ENCODE results near the gene CREB5.

Gene CREB5

DNA sequence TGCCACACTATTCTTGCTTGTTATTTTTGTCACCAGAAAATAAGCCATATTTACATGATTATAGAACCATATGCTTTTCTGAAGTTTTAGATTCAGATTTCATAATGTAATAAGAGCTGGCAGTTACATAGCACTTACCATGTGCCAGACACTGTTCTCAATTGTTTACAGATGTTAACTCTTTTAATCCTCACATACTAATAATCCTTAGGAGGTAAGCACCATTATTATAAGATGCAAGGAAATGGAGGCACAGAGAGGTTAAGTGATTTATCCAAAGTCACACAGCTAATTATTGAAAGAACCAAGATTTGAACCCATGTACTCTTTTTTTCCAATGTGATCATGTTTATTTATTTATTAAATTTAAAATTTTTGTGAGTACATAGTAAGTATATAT is 57.2 kb downstream of the CREB5 start:
- no peak overlapping the region for H3K27ac ChIP-seq (ENCODE audit: low read depth, low read length)
- no peaks in the 10 kb centered on the region for H3K4me1 ChIP-seq (ENCODE audit: insufficient read depth, low read length)
- H3K4me3 ChIP-seq (ENCODE audit: low read depth in 1 of 2, low read length in 2 of 2): no peak overlapping the region
- no peak overlapping the region for H3K9ac ChIP-seq (ENCODE audit: low read length)
- H3K27me3 ChIP-seq (ENCODE audit: control insufficient read depth in 1 of 2, insufficient read depth in 2 of 2, low read length in 2 of 2): no peaks in the 10 kb centered on the region
- H3K9me3 ChIP-seq (ENCODE audit: low read length): no peaks in the 10 kb centered on the region
- H3K36me3 ChIP-seq (ENCODE audit: insufficient read depth, low read length): no peaks in the 10 kb centered on the region

DNA sequence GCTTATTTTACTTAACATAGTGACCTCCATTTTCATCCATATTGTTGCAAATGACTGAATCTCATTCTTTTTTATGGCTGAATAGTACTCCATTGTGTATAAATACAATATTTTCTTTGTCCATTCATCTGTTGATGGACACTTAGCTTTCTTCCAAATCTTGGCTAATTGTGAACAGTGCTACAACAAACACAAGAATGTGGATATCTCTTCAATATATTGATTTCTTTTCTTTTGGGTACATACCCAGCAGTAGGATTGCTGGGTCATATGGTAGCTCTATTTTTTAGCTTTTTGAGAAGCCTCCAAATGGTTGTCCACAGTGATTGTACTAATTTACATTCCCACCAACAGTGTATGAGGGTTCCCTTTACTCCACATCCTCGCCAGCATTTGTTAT is 58.0 kb downstream of the CREB5 start:
- Histone ChIP-seq H3K27ac (ENCODE audit: low read depth, low read length) (no peak overlapping the region), H3K9ac (ENCODE audit: low read length) (no peak overlapping the region), H3K4me1 (ENCODE audit: insufficient read depth, low read length) (no peaks in the 10 kb centered on the region), H3K4me3 (ENCODE audit: low read depth in 1 of 2, low read length in 2 of 2) (no peak overlapping the region), H3K27me3 (ENCODE audit: control insufficient read depth in 1 of 2, insufficient read depth in 2 of 2, low read length in 2 of 2) (no peaks in the 10 kb centered on the region), H3K36me3 (ENCODE audit: insufficient read depth, low read length) (no peaks in the 10 kb centered on the region), H3K9me3 (ENCODE audit: low read length) (no peaks in the 10 kb centered on the region)

DNA sequence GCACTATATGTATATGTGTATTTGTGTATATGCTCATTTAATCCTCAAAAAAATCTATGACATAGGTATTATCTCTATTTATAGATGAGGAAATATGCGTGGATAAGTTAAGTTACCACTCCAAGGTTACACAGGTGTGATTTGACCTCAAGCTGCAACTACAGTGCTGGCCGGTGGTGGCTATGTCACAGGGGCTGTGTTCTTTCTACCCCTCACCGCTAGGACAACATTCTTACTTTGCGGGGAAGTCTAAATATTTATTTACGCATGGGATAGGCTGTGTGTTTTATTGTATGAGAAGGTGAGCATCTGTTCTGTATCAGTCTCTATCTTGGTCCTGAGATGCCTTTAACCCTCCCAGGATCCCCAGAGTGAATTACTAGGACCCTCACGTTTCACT is 60.0 kb downstream of the CREB5 start:
- H3K4me3 ChIP-seq (ENCODE audit: low read depth in 1 of 2, low read length in 2 of 2): no peak overlapping the region
- H3K36me3 ChIP-seq (ENCODE audit: insufficient read depth, low read length): no peaks in the 10 kb centered on the region
- no peaks in the 10 kb centered on the region for H3K4me1 ChIP-seq (ENCODE audit: insufficient read depth, low read length)
- no peaks in the 10 kb centered on the region for H3K27me3 ChIP-seq (ENCODE audit: control insufficient read depth in 1 of 2, insufficient read depth in 2 of 2, low read length in 2 of 2)
- H3K9me3 ChIP-seq (ENCODE audit: low read length): no peaks in the 10 kb centered on the region
- no peak overlapping the region for H3K27ac ChIP-seq (ENCODE audit: low read depth, low read length)
- no peak overlapping the region for H3K9ac ChIP-seq (ENCODE audit: low read length)

DNA sequence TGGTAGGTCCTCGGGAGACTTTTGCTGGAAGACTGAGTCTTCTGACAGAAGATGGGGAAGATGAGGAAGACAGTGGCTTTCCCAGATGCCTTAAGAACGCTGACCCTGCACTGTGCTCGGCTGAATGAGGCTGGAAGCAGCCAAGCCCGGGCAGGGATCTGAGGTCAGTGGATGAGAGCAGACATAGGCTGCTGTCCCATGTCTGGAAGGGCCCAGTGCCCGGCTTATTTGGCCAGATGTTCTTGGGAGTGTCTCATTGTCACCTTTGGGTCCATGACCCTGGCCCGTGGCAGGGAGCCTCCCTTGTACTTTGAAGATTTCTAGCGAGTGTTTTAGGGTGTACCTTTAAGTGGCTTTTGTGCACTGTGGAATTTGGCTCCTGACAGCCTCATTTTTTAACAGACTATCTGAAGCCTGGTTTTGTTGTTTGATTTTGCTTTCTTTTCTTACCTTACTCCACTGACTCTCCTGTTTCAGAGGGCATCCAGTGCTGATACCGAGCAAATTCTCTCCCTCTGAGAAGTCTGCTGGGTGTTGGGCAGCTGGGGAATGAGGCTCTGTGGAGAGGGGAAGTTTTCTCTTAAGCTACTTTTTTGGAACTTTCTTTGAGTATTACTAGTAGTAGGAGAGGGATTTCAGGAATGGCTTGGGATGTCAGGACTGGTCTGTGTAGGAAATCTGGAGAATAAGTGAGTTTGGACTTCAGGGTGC is 61.4 kb downstream of the CREB5 start:
- no peaks in the 10 kb centered on the region for H3K27me3 ChIP-seq (ENCODE audit: control insufficient read depth in 1 of 2, insufficient read depth in 2 of 2, low read length in 2 of 2)
- H3K9ac ChIP-seq (ENCODE audit: low read length): no peak overlapping the region
- H3K36me3 ChIP-seq (ENCODE audit: insufficient read depth, low read length): no peaks in the 10 kb centered on the region
- H3K4me3 ChIP-seq (ENCODE audit: low read depth in 1 of 2, low read length in 2 of 2): no peak overlapping the region
- H3K4me1 ChIP-seq (ENCODE audit: insufficient read depth, low read length): no peaks in the 10 kb centered on the region
- no peak overlapping the region for H3K27ac ChIP-seq (ENCODE audit: low read depth, low read length)
- H3K9me3 ChIP-seq (ENCODE audit: low read length): no peaks in the 10 kb centered on the region

DNA sequence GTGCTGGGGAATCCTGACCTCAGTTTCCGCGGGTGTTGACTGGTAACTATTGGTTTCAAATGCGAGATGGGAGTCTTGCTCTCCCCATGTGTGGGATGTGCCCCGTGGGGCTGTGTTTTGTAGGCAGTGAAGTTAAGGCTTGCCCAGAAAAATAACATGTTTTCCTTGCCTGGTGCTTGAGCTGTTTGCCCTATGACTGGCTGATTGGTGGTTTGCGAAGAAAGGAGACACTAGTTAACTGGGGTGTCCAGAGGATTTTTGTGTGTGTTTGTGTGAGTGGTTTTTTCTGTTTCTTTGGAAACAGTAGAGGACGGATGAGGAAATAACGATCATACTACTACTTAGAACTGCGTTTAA is 61.9 kb downstream of the CREB5 start:
- no peaks in the 10 kb centered on the region for H3K4me1 ChIP-seq (ENCODE audit: insufficient read depth, low read length)
- no peaks in the 10 kb centered on the region for H3K27me3 ChIP-seq (ENCODE audit: control insufficient read depth in 1 of 2, insufficient read depth in 2 of 2, low read length in 2 of 2)
- no peaks in the 10 kb centered on the region for H3K36me3 ChIP-seq (ENCODE audit: insufficient read depth, low read length)
- no peak overlapping the region for H3K9ac ChIP-seq (ENCODE audit: low read length)
- H3K27ac ChIP-seq (ENCODE audit: low read depth, low read length): no peak overlapping the region
- H3K9me3 ChIP-seq (ENCODE audit: low read length): no peaks in the 10 kb centered on the region
- no peak overlapping the region for H3K4me3 ChIP-seq (ENCODE audit: low read depth in 1 of 2, low read length in 2 of 2)

DNA sequence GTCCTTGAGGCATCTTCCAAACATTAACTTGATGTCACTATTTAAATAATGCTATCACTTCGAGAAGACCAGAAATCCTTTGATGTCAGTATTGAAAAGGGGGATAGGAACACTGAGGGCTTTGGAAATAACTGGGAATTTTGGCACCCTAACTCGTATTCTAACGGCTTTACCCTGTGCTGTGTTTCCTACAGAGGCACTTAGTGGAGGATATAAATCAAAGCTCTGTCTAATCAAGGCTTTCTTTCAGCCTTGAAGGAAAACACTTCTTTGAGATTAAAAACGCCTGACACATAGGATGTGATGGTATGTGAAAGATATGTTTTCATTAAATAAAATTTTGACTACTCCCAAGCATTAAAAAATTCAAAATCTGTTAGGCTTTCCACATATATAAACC is 62.3 kb downstream of the CREB5 start:
- Histone ChIP-seq H3K4me3 (ENCODE audit: low read depth in 1 of 2, low read length in 2 of 2) (no peak overlapping the region), H3K36me3 (ENCODE audit: insufficient read depth, low read length) (no peaks in the 10 kb centered on the region), H3K9me3 (ENCODE audit: low read length) (no peaks in the 10 kb centered on the region), H3K4me1 (ENCODE audit: insufficient read depth, low read length) (no peaks in the 10 kb centered on the region), H3K9ac (ENCODE audit: low read length) (no peak overlapping the region), H3K27me3 (ENCODE audit: control insufficient read depth in 1 of 2, insufficient read depth in 2 of 2, low read length in 2 of 2) (no peaks in the 10 kb centered on the region), H3K27ac (ENCODE audit: low read depth, low read length) (no peak overlapping the region)

DNA sequence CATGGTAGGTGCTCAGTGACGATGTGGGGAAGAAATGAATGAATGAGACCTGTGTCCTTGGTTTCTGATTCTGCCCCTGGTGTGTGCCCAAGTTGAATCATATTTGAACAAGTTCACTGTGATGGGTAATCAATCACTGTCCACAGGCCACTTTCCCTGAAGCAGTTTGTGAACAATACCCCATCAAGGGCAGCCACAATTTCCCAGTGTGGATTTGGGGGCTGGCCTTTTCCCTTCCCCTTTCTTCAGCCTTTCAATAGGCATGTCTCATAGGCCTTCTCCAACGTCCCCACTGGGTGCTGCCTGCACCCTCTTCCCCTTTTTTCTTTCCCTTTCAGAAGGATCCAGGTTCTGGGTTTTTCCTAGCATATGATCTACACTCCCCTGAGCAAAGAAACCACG is 64.7 kb downstream of the CREB5 start:
- H3K36me3 ChIP-seq (ENCODE audit: insufficient read depth, low read length): no peaks in the 10 kb centered on the region
- H3K27ac ChIP-seq (ENCODE audit: low read depth, low read length): no peak overlapping the region

DNA sequence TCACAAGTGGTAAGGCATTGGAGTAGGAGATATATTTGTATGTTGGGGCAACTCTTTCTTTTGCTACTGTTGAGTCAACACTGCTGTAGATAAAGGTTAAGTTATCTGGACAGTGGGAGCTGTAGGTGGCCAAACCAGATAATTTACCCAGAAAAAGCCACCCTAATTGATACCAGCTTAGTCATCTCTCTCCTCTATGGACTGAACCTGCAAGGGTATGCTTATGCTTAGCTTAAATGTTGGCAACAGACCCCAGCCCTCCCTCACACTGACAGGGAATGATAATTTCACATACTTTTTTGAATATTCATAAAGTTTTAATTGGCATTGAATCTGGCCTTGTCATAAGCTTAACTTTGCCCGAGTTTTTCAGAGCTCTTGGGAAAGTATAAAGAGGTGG is 66.3 kb downstream of the CREB5 start:
- Histone ChIP-seq H3K27ac (ENCODE audit: low read depth, low read length) (no peak overlapping the region), H3K27me3 (ENCODE audit: control insufficient read depth in 1 of 2, insufficient read depth in 2 of 2, low read length in 2 of 2) (no peaks in the 10 kb centered on the region), H3K36me3 (ENCODE audit: insufficient read depth, low read length) (no peaks in the 10 kb centered on the region), H3K4me1 (ENCODE audit: insufficient read depth, low read length) (no peaks in the 10 kb centered on the region), H3K9ac (ENCODE audit: low read length) (no peak overlapping the region), H3K9me3 (ENCODE audit: low read length) (no peaks in the 10 kb centered on the region), H3K4me3 (ENCODE audit: low read depth in 1 of 2, low read length in 2 of 2) (no peak overlapping the region)

More for the DNA sequence above, 64.7 kb downstream of the CREB5 start:
- Histone ChIP-seq H3K4me1 (ENCODE audit: insufficient read depth, low read length) (no peaks in the 10 kb centered on the region), H3K27me3 (ENCODE audit: control insufficient read depth in 1 of 2, insufficient read depth in 2 of 2, low read length in 2 of 2) (no peaks in the 10 kb centered on the region), H3K9me3 (ENCODE audit: low read length) (no peaks in the 10 kb centered on the region), H3K9ac (ENCODE audit: low read length) (no peak overlapping the region), H3K4me3 (ENCODE audit: low read depth in 1 of 2, low read length in 2 of 2) (no peak overlapping the region)

DNA sequence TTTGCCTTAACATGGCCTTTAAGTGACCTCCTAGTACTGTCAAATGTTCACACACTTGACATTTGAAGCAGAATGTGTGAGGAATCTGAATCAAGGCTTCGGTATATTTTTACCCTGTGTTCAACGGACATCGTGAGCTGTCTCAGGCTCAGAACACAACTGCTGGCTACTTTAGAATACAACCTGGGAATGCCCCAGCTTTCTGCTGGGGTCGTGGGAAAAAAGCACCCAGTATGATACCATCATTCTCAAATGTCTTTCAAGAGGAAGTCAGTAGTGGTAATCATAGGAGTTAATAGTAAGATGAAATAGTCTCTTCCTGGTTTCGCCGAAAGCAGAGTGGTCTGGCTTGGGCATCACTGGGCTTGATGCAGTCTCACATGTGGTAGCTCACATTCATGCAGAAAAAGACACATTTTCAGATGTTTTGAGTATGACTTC is 67.2 kb downstream of the CREB5 start:
- Histone ChIP-seq H3K27me3 (ENCODE audit: control insufficient read depth in 1 of 2, insufficient read depth in 2 of 2, low read length in 2 of 2) (no peaks in the 10 kb centered on the region), H3K27ac (ENCODE audit: low read depth, low read length) (no peak overlapping the region), H3K4me3 (ENCODE audit: low read depth in 1 of 2, low read length in 2 of 2) (no peak overlapping the region), H3K4me1 (ENCODE audit: insufficient read depth, low read length) (no peaks in the 10 kb centered on the region), H3K36me3 (ENCODE audit: insufficient read depth, low read length) (no peaks in the 10 kb centered on the region), H3K9me3 (ENCODE audit: low read length) (no peaks in the 10 kb centered on the region), H3K9ac (ENCODE audit: low read length) (no peak overlapping the region)

DNA sequence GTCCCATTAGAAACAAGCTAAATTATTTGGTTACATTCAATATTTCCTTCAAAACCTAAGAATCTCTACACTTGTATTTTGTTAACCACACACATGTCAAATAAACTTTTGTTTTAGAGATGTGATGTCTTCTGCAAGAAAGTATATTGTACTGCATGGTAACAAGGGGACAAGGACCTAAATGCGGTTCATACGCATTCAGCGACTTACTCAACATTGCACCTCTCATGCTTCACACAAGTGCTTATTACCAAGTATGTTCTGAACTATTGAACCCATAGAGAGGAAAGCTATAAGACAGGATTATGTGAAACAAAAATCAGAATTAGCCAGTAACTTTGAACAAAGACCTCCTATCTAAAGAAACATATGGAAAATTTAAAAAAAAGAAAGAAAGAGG is 68.3 kb downstream of the CREB5 start:
- H3K36me3 ChIP-seq (ENCODE audit: insufficient read depth, low read length): no peaks in the 10 kb centered on the region
- H3K27me3 ChIP-seq (ENCODE audit: control insufficient read depth in 1 of 2, insufficient read depth in 2 of 2, low read length in 2 of 2): no peaks in the 10 kb centered on the region
- H3K4me1 ChIP-seq (ENCODE audit: insufficient read depth, low read length): no peaks in the 10 kb centered on the region
- no peaks in the 10 kb centered on the region for H3K9me3 ChIP-seq (ENCODE audit: low read length)
- H3K27ac ChIP-seq (ENCODE audit: low read depth, low read length): no peak overlapping the region
- no peak overlapping the region for H3K9ac ChIP-seq (ENCODE audit: low read length)
- no peak overlapping the region for H3K4me3 ChIP-seq (ENCODE audit: low read depth in 1 of 2, low read length in 2 of 2)

DNA sequence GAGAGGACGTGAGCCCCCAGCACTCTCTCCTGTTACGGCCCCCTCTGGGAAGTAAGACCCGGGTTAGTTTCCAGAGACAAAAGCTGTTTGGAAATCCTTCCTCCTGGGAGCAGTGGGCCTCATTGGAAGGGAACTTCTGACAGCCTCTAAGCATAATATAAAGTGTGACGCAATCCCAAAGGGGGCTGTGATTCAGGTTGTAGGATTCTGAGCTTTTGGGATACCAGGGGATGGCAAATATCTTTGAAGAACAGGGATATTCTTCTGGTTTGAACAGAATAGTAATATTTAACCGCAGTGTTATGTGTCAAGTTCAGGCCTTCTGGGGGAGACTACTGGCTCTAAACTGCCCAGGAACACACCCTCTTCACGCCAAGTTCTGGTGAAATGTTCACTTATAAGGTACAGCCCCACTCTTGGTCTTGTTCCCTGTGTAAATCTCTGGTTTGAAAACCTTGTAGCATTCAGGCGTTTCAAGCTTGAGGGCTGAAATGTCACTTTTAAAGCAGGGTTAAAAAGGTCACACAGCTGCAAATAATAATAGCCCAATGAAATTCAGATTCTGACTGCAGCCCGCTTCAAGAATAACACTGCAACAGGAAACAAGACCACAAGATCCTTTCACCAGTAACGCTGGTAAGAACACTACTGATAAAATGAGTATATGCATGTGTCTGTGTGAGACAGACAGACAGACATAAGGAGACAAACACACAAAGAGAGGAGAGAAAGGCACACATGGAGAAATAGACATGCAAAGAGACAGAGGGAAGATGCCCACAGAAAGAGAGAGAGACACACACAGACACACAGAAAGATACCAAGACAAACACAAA is 69.0 kb downstream of the CREB5 start:
- Histone ChIP-seq H3K9ac (ENCODE audit: low read length) (no peak overlapping the region), H3K4me3 (ENCODE audit: low read depth in 1 of 2, low read length in 2 of 2) (no peak overlapping the region), H3K27me3 (ENCODE audit: control insufficient read depth in 1 of 2, insufficient read depth in 2 of 2, low read length in 2 of 2) (no peaks in the 10 kb centered on the region), H3K27ac (ENCODE audit: low read depth, low read length) (no peak overlapping the region), H3K4me1 (ENCODE audit: insufficient read depth, low read length) (no peaks in the 10 kb centered on the region), H3K9me3 (ENCODE audit: low read length) (no peaks in the 10 kb centered on the region), H3K36me3 (ENCODE audit: insufficient read depth, low read length) (no peaks in the 10 kb centered on the region)

DNA sequence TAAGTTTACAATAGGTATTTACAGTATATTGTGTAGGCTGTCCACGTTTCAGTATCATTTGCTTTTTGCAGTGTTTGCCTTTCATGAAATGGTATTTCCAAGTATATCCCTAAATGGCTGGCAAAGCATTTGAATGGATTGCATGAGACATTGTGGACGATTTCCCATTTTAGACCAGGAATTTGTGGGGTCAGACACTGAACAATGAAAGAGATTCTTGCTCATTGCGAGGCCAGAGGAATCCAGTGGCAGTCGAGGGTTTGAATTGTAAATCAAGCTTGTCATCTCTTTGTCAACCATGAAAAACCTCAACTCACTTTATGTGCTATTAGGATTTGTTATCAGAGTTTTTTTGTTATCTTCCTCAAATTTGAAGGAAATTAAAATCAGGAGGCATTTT is 70.8 kb downstream of the CREB5 start:
- H3K27me3 ChIP-seq (ENCODE audit: control insufficient read depth in 1 of 2, insufficient read depth in 2 of 2, low read length in 2 of 2): no peaks in the 10 kb centered on the region
- no peak overlapping the region for H3K4me3 ChIP-seq (ENCODE audit: low read depth in 1 of 2, low read length in 2 of 2)
- no peaks in the 10 kb centered on the region for H3K36me3 ChIP-seq (ENCODE audit: insufficient read depth, low read length)
- H3K9me3 ChIP-seq (ENCODE audit: low read length): no peaks in the 10 kb centered on the region
- H3K9ac ChIP-seq (ENCODE audit: low read length): no peak overlapping the region
- H3K27ac ChIP-seq (ENCODE audit: low read depth, low read length): no peak overlapping the region
- H3K4me1 ChIP-seq (ENCODE audit: insufficient read depth, low read length): no peaks in the 10 kb centered on the region

All from muscle layer of colon (tissue), 2 donors.